NOMO-1 treated with DMSO at 0.1 percent for 48 hours (cell line): ENCODE data around the gene PLEKHA8.

Experiments used
- DNase-seq: peaks from one replicate; lab custom pipeline; 2025; ENCODE audit not compliant: unreplicated experiment; lab: John Stamatoyannopoulos, UW

Gene PLEKHA8

GRCh38 chr7:30166155-30166840, 138.1 kb downstream of the PLEKHA8 start:
- no peak for DNase-seq

- no peak for DNase-seq
These were observed 138.6 kb downstream of the PLEKHA8 start for GRCh38 chr7:30166841-30167235.

- no peak for DNase-seq
These were observed 139.7 kb downstream of the PLEKHA8 start for GRCh38 chr7:30167901-30168300.

GRCh38 chr7:30168835-30169573, 140.8 kb downstream of the PLEKHA8 start:
- no peak for DNase-seq

GRCh38 chr7:30169579-30169978, 141.4 kb downstream of the PLEKHA8 start:
- no peak for DNase-seq

GRCh38 chr7:30170476-30171205, 142.4 kb downstream of the PLEKHA8 start:
- DNase-seq = peak; percentile 51

- DNase-seq = no peak
These were observed 143.7 kb downstream of the PLEKHA8 start for GRCh38 chr7:30171766-30172447.

- DNase-seq = no peak
These were observed 144.2 kb downstream of the PLEKHA8 start for GRCh38 chr7:30172451-30172850.

GRCh38 chr7:30173058-30173897, 145.1 kb downstream of the PLEKHA8 start:
- DNase-seq = no peak

GRCh38 chr7:30175180-30175579, 147.0 kb downstream of the PLEKHA8 start:
- no peak for DNase-seq

- no peak for DNase-seq
These were observed 147.5 kb downstream of the PLEKHA8 start for GRCh38 chr7:30175636-30176147.

- peak; percentile 39 for DNase-seq
These were observed 148.4 kb downstream of the PLEKHA8 start for GRCh38 chr7:30176463-30177109.

- DNase-seq = no peak
These were observed 149.0 kb downstream of the PLEKHA8 start for GRCh38 chr7:30177186-30177585.

- DNase-seq = no peak
These were observed 149.8 kb downstream of the PLEKHA8 start for GRCh38 chr7:30177965-30178364.

- DNase-seq = peak; percentile 65
These were observed 150.7 kb downstream of the PLEKHA8 start for GRCh38 chr7:30178748-30179436.
